Hepatocyte (in vitro differentiated cells): ENCODE data around the gene AGAP1. TPM values are rescaled to one million over a fixed set of nuclear protein-coding genes. Genes with fewer than 3 reads are reported as not detected.

Source experiments
- DNase-seq: peaks from one replicate; pipeline ENCODE4 v3.0.0-alpha.2; 2016; ENCODE audit warnings: low spot score
- H2AFZ ChIP-seq: fragments of 200-600 bp; sonication (generic); 2 replicates; pipeline ENCODE4 v1.6.0; 2016; ENCODE audit warnings: antibody characterized with exemption, mild to moderate bottlenecking
- H3K27ac ChIP-seq: fragments of 200-600 bp; sonication (generic); 2 replicates; pipeline ENCODE4 v1.5.1; 2016; ENCODE audit warnings: mild to moderate bottlenecking
- H3K27me3 ChIP-seq: fragments of 200-600 bp; sonication (generic); 2 replicates; pipeline ENCODE4 v1.6.1; 2016
- H3K36me3 ChIP-seq: fragments of 200-600 bp; sonication (generic); replicated peaks from 2 replicates; pipeline ENCODE4 v1.5.1; 2016; ENCODE audit warnings: low read depth; ENCODE audit not compliant: insufficient read depth
- H3K4me1 ChIP-seq: fragments of 200-600 bp; sonication (generic); 2 replicates; pipeline ENCODE4 v1.5.1; 2016; ENCODE audit warnings: mild to moderate bottlenecking, moderate library complexity; ENCODE audit not compliant: insufficient read depth
- H3K4me2 ChIP-seq: fragments of 200-600 bp; sonication (generic); 2 replicates; pipeline ENCODE4 v1.6.0; 2016
- H3K4me3 ChIP-seq: fragments of 200-600 bp; sonication (generic); 2 replicates; pipeline ENCODE4 v1.5.1; 2016; ENCODE audit warnings: mild to moderate bottlenecking
- H3K79me2 ChIP-seq: fragments of 200-600 bp; sonication (generic); 2 replicates; pipeline ENCODE4 v1.6.0; 2017; ENCODE audit warnings: mild to moderate bottlenecking
- H3K9me2 ChIP-seq: fragments of 200-600 bp; sonication (generic); replicated peaks from 2 replicates; pipeline ENCODE4 v1.6.0; 2017; ENCODE audit warnings: mild to moderate bottlenecking; ENCODE audit not compliant: insufficient read depth
- H3K9me3 ChIP-seq: fragments of 200-600 bp; sonication (generic); 2 replicates; pipeline ENCODE4 v1.5.1; 2016; ENCODE audit warnings: low read depth, mild to moderate bottlenecking
- H4K20me1 ChIP-seq: fragments of 200-600 bp; sonication (generic); 2 replicates; pipeline ENCODE4 v1.6.0; 2016; ENCODE audit warnings: mild to moderate bottlenecking; ENCODE audit not compliant: insufficient read depth, poor library complexity, severe bottlenecking
- CTCF ChIP-seq: fragments of 200-600 bp; sonication (generic); IDR thresholded peaks from 2 replicates; pipeline ENCODE4 v1.5.1; 2016; ENCODE audit warnings: antibody characterized with exemption, mild to moderate bottlenecking; ENCODE audit not compliant: poor library complexity
- EZH2 ChIP-seq: fragments of 200-600 bp; sonication (generic); IDR thresholded peaks from 2 replicates; pipeline ENCODE4 v1.6.1; 2016; ENCODE audit warnings: antibody characterized with exemption, mild to moderate bottlenecking, borderline replicate concordance
- EZH2phosphoT487 ChIP-seq: fragments of 200-600 bp; sonication (generic); IDR thresholded peaks from one replicate; pipeline ENCODE4 v1.6.1; 2018; ENCODE audit warnings: antibody characterized with exemption, mild to moderate bottlenecking, low read depth, moderate library complexity; ENCODE audit not compliant: unreplicated experiment, severe bottlenecking
- WGBS: methylation state at CpG from one replicate; pipeline ENCODE4 v1.1.6; 2016; ENCODE audit warnings: low lambda C conversion rate; ENCODE audit errors: missing lambda C conversion rate; 5-methylcytosine and 5-hydroxymethylcytosine counted together
- polyA plus RNA-seq: library from polyadenylated mRNA; unstranded; fragments of >200 nt; fragmentation: Nextera tagmentation; extraction: Ambion mirVana; gene quantifications from 2 replicates; pipeline ENCODE4 v1.2.1, GENCODE V29; 2016
- total RNA-seq: library from RNA; depleted of rRNA; stranded (reverse); fragments of >200 nt; gene quantifications from 2 replicates; pipeline ENCODE4 v1.2.3, GENCODE V29; 2014

The AGAP1 gene
- total and polyA plus RNA-seq, 2 experiments from 2014 or later = 12.1 to 20.0 TPM

GRCh38 chr2:235810252-235810651, 316.4 kb downstream of the AGAP1 start:
- H3K27me3 ChIP-seq = no peaks in the 10 kb centered on the region

GRCh38 chr2:235810846-235811245, 317.0 kb downstream of the AGAP1 start:
- no peak for DNase-seq
- TF ChIP-seq EZH2 (no peak), EZH2phosphoT487 (no peak), CTCF (no peak)
- Histone ChIP-seq H4K20me1 (no peaks in the 10 kb centered on the region), H3K9me3 (no peaks in the 10 kb centered on the region), H2AFZ (no peak overlapping the region), H3K4me3 (no peak overlapping the region), H3K36me3 (no peaks in the 10 kb centered on the region), H3K27ac (no peak overlapping the region), H3K79me2 (no peaks in the 10 kb centered on the region), H3K9me2 (no peaks in the 10 kb centered on the region), H3K4me1 (no peaks in the 10 kb centered on the region), H3K27me3 (no peaks in the 10 kb centered on the region), H3K4me2 (no peak overlapping the region)
- WGBS = 88% methylated on average over 10 of the region's 10 CpGs

More at GRCh38 chr2:235810252-235810651, 316.4 kb downstream of the AGAP1 start:
- H3K9me3 ChIP-seq = no peaks in the 10 kb centered on the region
- H3K4me2 ChIP-seq = no peak overlapping the region
- WGBS = 80% methylated on average over 10 of the region's 10 CpGs
- no peak for TF ChIP-seq EZH2
- TF ChIP-seq CTCF = no peak
- no peak for TF ChIP-seq EZH2phosphoT487
- H3K27ac ChIP-seq = no peak overlapping the region
- H3K4me1 ChIP-seq = no peaks in the 10 kb centered on the region
- DNase-seq = no peak
- H4K20me1 ChIP-seq = no peaks in the 10 kb centered on the region
- H3K79me2 ChIP-seq = no peaks in the 10 kb centered on the region
- H3K4me3 ChIP-seq = no peak overlapping the region
- no peaks in the 10 kb centered on the region for H3K36me3 ChIP-seq
- H2AFZ ChIP-seq = no peak overlapping the region
- H3K9me2 ChIP-seq = no peaks in the 10 kb centered on the region

GRCh38 chr2:235811446-235812184, 317.8 kb downstream of the AGAP1 start:
- DNase-seq = no peak
- TF ChIP-seq EZH2phosphoT487 (no peak), EZH2 (no peak), CTCF (no peak)
- Histone ChIP-seq H3K4me3 (no peak overlapping the region), H3K36me3 (no peaks in the 10 kb centered on the region), H3K4me1 (no peaks in the 10 kb centered on the region), H4K20me1 (no peaks in the 10 kb centered on the region), H2AFZ (no peak overlapping the region), H3K27me3 (no peaks in the 10 kb centered on the region), H3K4me2 (no peak overlapping the region), H3K79me2 (no peaks in the 10 kb centered on the region), H3K9me2 (no peaks in the 10 kb centered on the region), H3K27ac (no peak overlapping the region), H3K9me3 (no peaks in the 10 kb centered on the region)
- WGBS = 94% methylated on average over 20 of the region's 20 CpGs
